CD4-positive, alpha-beta T cell treated with Interleukin-17A for 4 hours (primary cell): ENCODE measurements around the gene AGBL4.

Experiments
- DNase-seq: peaks from one replicate; pipeline ENCODE4 v3.0.0-alpha.2; 2020; ENCODE audit warnings: mixed read lengths

Gene AGBL4

GRCh38 chr1:48500541-48501450, 1523.0 kb downstream of the AGBL4 start:
- no peak for DNase-seq

DNA sequence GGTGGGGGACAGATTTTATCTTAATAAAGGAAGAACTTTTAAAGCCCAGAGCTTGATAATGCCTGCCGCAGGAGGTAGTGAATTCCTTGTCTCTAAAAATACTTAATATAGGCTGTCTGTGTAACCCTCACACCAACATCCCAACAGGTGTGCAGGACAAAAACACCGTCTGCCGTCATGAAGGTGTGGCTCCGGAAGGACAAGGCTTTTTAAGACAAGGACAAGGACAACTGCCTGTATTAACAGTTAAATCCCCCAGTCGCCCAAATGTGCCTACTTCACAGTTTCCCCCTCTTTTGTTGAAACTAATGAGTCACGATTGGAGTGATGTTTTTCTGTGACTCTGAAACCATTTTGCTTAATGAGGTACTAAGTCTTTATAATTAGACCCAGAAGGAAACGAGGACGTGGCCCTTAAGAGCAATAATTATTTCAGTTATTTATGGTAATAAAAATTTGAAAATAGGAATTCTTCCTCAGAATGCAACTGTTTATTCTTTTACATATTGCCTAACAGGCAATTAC, 1524.5 kb downstream of the AGBL4 start:
- no peak for DNase-seq

GRCh38 chr1:48498096-48498791, 1525.5 kb downstream of the AGBL4 start:
- peak; percentile 82 for DNase-seq

DNA sequence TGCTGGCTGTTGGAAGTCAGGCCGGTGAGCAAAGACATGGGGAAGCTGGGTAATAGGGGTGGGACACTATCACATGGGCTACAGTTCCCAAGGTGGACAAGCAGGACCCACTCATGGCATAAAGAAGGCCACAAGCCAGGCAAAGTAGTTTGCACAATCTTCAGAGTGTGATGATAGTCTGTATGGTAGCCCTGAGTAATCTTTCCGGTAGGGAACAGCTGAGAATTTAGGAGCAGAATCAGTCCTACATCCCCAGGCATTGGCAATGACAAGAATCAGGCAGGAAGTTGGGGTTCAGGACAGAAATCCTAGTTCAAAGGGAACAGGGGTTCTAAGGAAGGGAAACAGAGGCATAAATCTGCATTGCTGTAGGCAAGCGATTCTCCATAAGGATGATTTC, 1527.8 kb downstream of the AGBL4 start:
- no peak for DNase-seq

- no peak for DNase-seq
Observed at GRCh38 chr1:48495166-48495565, 1528.6 kb downstream of the AGBL4 start.

DNA sequence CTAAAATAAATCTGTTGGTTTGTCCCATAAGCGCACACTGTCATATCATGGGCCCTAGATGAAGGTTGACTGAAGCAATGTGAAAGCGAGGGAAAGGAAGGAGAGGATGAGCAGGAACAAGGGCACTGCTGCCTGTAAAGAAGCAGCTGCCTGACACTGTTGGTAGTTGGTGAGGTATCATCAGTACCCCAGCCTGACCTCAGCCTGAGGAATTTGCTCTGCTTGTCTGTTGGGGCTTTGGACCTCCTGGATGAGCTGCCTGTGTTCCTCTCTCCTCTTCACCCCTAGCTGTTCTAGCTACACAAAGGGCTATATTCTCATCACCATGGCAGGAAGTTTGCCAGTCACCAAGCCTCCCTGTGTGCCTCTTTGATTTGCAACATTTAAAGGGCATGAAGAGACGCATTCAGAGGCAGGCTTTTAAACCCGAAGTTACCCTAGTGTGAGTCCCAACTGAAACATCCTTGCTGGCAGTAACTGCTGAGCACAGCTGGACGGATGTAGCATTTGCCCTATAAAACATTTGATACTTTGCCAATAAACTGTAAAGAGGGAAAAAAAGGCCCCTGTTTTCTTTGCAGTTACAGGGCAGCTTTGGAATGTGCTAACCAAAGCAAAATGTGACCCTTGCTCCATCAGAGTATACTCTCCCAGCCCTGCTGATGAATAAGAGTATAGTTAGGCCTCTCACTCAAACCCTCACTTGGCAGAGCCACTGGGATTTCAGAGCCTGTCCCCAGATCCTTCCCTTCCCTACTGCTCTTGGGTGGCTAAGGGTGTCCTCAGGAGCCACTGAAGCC, 1529.6 kb downstream of the AGBL4 start:
- no peak for DNase-seq

GRCh38 chr1:48493041-48493440, 1530.7 kb downstream of the AGBL4 start:
- no peak for DNase-seq

- DNase-seq, result no peak
Observed at GRCh38 chr1:48492392-48492791, 1531.4 kb downstream of the AGBL4 start.

- DNase-seq, result no peak
Observed at GRCh38 chr1:48488721-48489120, 1535.0 kb downstream of the AGBL4 start.
